Left ventricle myocardium inferior (tissue), 1 donor: Measurements from ENCODE around the gene RNF8. TPM values are rescaled to one million over a fixed set of nuclear protein-coding genes. Genes with fewer than 3 reads are reported as not detected.

ENCODE experiments used
- DNase-seq: peaks from one replicate; pipeline ENCODE4 v3.0.0-alpha.2; 2020
- H3K27ac ChIP-seq: fragments of 200-600 bp; replicated peaks from 2 replicates; pipeline ENCODE4 v1.8.0; 2021
- H3K27me3 ChIP-seq: fragments of 200-600 bp; 2 replicates; pipeline ENCODE4 v1.8.0; 2021; ENCODE audit warnings: low read depth
- H3K36me3 ChIP-seq: fragments of 200-600 bp; 2 replicates; pipeline ENCODE4 v1.8.0; 2021
- H3K4me1 ChIP-seq: fragments of 200-600 bp; 2 replicates; pipeline ENCODE4 v1.8.0; 2021
- H3K4me3 ChIP-seq: fragments of 200-600 bp; 2 replicates; pipeline ENCODE4 v1.8.0; 2021; ENCODE audit warnings: mild to moderate bottlenecking, moderate library complexity
- H3K9me3 ChIP-seq: fragments of 200-600 bp; replicated peaks from 2 replicates; pipeline ENCODE4 v1.8.0; 2021
- CTCF ChIP-seq: fragments of 200-600 bp; IDR thresholded peaks from 2 replicates; pipeline ENCODE4 v1.8.0; 2021; ENCODE audit warnings: antibody characterized with exemption, mild to moderate bottlenecking, borderline replicate concordance
- intact Hi-C: fragments of 100-400 bp; cut with micrococcal nuclease; formaldehyde crosslinking; loops from one replicate; pipeline ENCODE4 v1.11.0; 2022
- total RNA-seq: library from RNA; stranded (reverse); fragmentation: NEBNext Ultra II Directional; extraction: Animal tissue kit (Norgen Biotek cat#: 25700); gene quantifications from one replicate; pipeline ENCODE4 v1.2.1, GENCODE V29; 2021
- donor health status: DM: no; HTN: yes; CAD: no; lungs with severe emphysema.

The RNF8 gene
- total RNA-seq, 1 donor from 2014 or later = 16.1 TPM

DNA sequence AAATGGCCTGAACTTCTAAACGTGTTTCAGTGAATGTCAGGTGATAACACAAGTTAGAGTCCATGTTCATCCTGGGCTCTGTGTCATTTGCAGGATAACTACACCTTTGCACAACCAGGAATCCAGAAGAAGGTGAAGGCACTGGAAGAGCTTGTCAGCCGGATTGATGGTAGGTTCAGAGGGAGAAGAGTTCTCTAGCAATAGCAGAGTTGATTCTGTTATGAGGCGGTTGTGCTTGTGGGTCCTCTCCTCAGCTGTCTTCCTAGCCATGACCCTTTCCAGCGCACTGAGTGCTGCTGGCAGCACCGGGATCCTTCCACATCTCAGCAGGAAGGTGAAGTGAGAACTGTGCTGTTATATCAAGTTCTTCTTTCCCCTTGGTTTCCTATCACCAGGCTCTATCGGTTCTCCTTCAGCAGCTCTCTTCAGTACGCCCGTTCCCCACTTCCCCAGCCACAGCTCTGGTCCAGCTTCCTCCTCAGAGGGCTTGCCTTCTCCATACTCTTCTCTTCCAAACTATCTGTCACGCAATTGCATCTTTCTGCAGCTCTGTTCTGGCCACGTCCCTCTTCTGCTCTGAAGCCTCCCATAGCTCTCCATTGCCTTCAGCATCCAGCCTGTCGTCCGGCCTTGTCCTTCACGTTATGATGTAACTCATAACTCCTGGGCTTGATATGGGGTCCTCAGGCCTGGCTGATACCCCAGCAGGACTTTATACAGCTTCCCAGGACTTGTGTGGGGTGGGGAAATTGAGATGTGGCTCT, 39.9 kb upstream of the RNF8 start:
- intact Hi-C loops = no loop called here

DNA sequence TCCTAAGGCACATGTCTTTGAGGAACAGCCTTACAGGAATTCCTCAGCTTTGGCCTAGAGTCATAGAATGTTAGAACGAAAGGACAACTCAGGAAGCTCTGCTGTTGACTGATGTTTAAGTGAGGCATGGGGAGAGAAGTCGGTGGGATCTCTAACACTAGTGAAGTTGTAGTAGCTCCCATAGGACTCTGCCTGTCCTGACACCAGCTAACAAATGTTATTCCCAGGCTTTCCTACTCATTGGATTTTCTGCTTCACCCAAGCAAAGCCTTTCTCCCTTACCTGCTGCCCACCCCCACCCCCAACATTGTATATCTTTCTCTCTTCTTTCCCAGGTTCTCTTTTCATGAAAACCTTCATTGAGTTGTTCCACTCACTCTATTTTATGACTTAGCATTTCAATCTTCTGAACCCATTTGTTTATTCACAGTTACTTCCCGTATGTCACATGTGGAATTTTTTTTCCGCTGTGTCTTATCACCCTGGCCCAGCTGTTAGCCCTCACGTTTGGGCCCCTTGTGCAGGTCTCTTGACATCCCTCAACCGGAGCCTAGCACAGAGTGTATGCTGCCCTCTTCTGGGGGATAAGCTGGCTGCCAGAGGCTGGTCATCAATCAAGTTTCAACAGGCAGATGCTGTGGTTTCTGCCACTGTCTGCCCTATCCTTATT, 39.2 kb upstream of the RNF8 start:
- H3K4me1 ChIP-seq = peaks cover 12% of the 10 kb centered on the region
- no peaks in the 10 kb centered on the region for H3K27me3 ChIP-seq
- TF ChIP-seq CTCF = peak; percentile 62
- H3K4me3 ChIP-seq = no peak overlapping the region
- DNase-seq = no peak
- no peaks in the 10 kb centered on the region for H3K9me3 ChIP-seq
- intact Hi-C loops = no loop called here
- no peak overlapping the region for H3K27ac ChIP-seq
- H3K36me3 ChIP-seq = peaks cover 68% of the 10 kb centered on the region

More for the DNA sequence above, 39.9 kb upstream of the RNF8 start:
- H3K9me3 ChIP-seq = no peaks in the 10 kb centered on the region
- H3K27ac ChIP-seq = no peak overlapping the region
- peaks cover 8% of the 10 kb centered on the region for H3K4me1 ChIP-seq
- H3K27me3 ChIP-seq = no peaks in the 10 kb centered on the region
- no peak for TF ChIP-seq CTCF
- no peak for DNase-seq
- H3K4me3 ChIP-seq = no peak overlapping the region
- peaks cover 61% of the 10 kb centered on the region for H3K36me3 ChIP-seq

DNA sequence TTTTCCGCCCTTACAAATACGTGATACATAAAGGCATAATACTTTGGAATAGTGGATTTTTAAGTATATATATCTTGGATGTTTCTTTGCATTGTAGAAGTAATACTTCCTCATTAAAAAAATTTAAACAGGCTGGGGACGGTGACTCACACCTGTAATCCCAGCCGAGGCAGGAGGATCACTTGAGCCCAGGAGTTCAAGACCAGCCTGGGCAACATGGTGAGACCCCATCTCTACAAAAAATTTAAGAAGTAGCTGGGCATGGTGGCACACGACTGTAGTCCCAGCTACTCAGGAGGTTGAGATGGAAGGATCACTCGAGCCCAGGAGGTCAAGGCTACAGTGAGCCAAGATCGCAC, 38.6 kb upstream of the RNF8 start:
- Histone ChIP-seq H3K9me3 (no peaks in the 10 kb centered on the region), H3K27me3 (no peaks in the 10 kb centered on the region), H3K36me3 (peaks cover 72% of the 10 kb centered on the region), H3K27ac (no peak overlapping the region), H3K4me1 (peaks cover 17% of the 10 kb centered on the region), H3K4me3 (no peak overlapping the region)
- intact Hi-C loops = no loop called here
- no peak for DNase-seq
- TF ChIP-seq CTCF = no peak

- Histone ChIP-seq H3K27me3 (no peaks in the 10 kb centered on the region), H3K36me3 (peaks cover 79% of the 10 kb centered on the region), H3K4me1 (peaks cover 26% of the 10 kb centered on the region), H3K9me3 (no peaks in the 10 kb centered on the region), H3K27ac (no peak overlapping the region), H3K4me3 (no peak overlapping the region)
- intact Hi-C loops = no loop called here
- TF ChIP-seq CTCF = no peak
- no peak for DNase-seq
Observed at GRCh38 chr6:37316071-37316470, 37.7 kb upstream of the RNF8 start.

GRCh38 chr6:37317312-37318038, 36.3 kb upstream of the RNF8 start:
- no peak overlapping the region for H3K27ac ChIP-seq
- no peaks in the 10 kb centered on the region for H3K27me3 ChIP-seq
- DNase-seq = no peak
- intact Hi-C loops = no loop called here
- no peak overlapping the region for H3K4me3 ChIP-seq
- H3K36me3 ChIP-seq = peaks cover 82% of the 10 kb centered on the region
- peaks cover 34% of the 10 kb centered on the region for H3K4me1 ChIP-seq
- H3K9me3 ChIP-seq = no peaks in the 10 kb centered on the region
- TF ChIP-seq CTCF = no peak
